Hepatocyte (in vitro differentiated cells): ENCODE measurements around the gene ADAM12. TPM values are rescaled to one million over a fixed set of nuclear protein-coding genes. Genes with fewer than 3 reads are reported as not detected.

Experiments
- DNase-seq: peaks from one replicate; pipeline ENCODE4 v3.0.0-alpha.2; 2016; ENCODE audit warnings: low spot score
- H2AFZ ChIP-seq: fragments of 200-600 bp; sonication (generic); 2 replicates; pipeline ENCODE4 v1.6.0; 2016; ENCODE audit warnings: antibody characterized with exemption, mild to moderate bottlenecking
- H3K27ac ChIP-seq: fragments of 200-600 bp; sonication (generic); 2 replicates; pipeline ENCODE4 v1.5.1; 2016; ENCODE audit warnings: mild to moderate bottlenecking
- H3K27me3 ChIP-seq: fragments of 200-600 bp; sonication (generic); 2 replicates; pipeline ENCODE4 v1.6.1; 2016
- H3K36me3 ChIP-seq: fragments of 200-600 bp; sonication (generic); replicated peaks from 2 replicates; pipeline ENCODE4 v1.5.1; 2016; ENCODE audit warnings: low read depth; ENCODE audit not compliant: insufficient read depth
- H3K4me1 ChIP-seq: fragments of 200-600 bp; sonication (generic); 2 replicates; pipeline ENCODE4 v1.5.1; 2016; ENCODE audit warnings: mild to moderate bottlenecking, moderate library complexity; ENCODE audit not compliant: insufficient read depth
- H3K4me2 ChIP-seq: fragments of 200-600 bp; sonication (generic); 2 replicates; pipeline ENCODE4 v1.6.0; 2016
- H3K4me3 ChIP-seq: fragments of 200-600 bp; sonication (generic); 2 replicates; pipeline ENCODE4 v1.5.1; 2016; ENCODE audit warnings: mild to moderate bottlenecking
- H3K79me2 ChIP-seq: fragments of 200-600 bp; sonication (generic); 2 replicates; pipeline ENCODE4 v1.6.0; 2017; ENCODE audit warnings: mild to moderate bottlenecking
- H3K9me2 ChIP-seq: fragments of 200-600 bp; sonication (generic); replicated peaks from 2 replicates; pipeline ENCODE4 v1.6.0; 2017; ENCODE audit warnings: mild to moderate bottlenecking; ENCODE audit not compliant: insufficient read depth
- H3K9me3 ChIP-seq: fragments of 200-600 bp; sonication (generic); 2 replicates; pipeline ENCODE4 v1.5.1; 2016; ENCODE audit warnings: low read depth, mild to moderate bottlenecking
- H4K20me1 ChIP-seq: fragments of 200-600 bp; sonication (generic); 2 replicates; pipeline ENCODE4 v1.6.0; 2016; ENCODE audit warnings: mild to moderate bottlenecking; ENCODE audit not compliant: insufficient read depth, poor library complexity, severe bottlenecking
- CTCF ChIP-seq: fragments of 200-600 bp; sonication (generic); IDR thresholded peaks from 2 replicates; pipeline ENCODE4 v1.5.1; 2016; ENCODE audit warnings: antibody characterized with exemption, mild to moderate bottlenecking; ENCODE audit not compliant: poor library complexity
- EZH2 ChIP-seq: fragments of 200-600 bp; sonication (generic); IDR thresholded peaks from 2 replicates; pipeline ENCODE4 v1.6.1; 2016; ENCODE audit warnings: antibody characterized with exemption, mild to moderate bottlenecking, borderline replicate concordance
- EZH2phosphoT487 ChIP-seq: fragments of 200-600 bp; sonication (generic); IDR thresholded peaks from one replicate; pipeline ENCODE4 v1.6.1; 2018; ENCODE audit warnings: antibody characterized with exemption, mild to moderate bottlenecking, low read depth, moderate library complexity; ENCODE audit not compliant: unreplicated experiment, severe bottlenecking
- WGBS: methylation state at CpG from one replicate; pipeline ENCODE4 v1.1.6; 2016; ENCODE audit warnings: low lambda C conversion rate; ENCODE audit errors: missing lambda C conversion rate; 5-methylcytosine and 5-hydroxymethylcytosine counted together
- polyA plus RNA-seq: library from polyadenylated mRNA; unstranded; fragments of >200 nt; fragmentation: Nextera tagmentation; extraction: Ambion mirVana; gene quantifications from 2 replicates; pipeline ENCODE4 v1.2.1, GENCODE V29; 2016
- total RNA-seq: library from RNA; depleted of rRNA; stranded (reverse); fragments of >200 nt; gene quantifications from 2 replicates; pipeline ENCODE4 v1.2.3, GENCODE V29; 2014

Gene ADAM12
- total and polyA plus RNA-seq, 2 experiments from 2014 or later, result 4.9 to 11.3 TPM

- TF ChIP-seq EZH2phosphoT487 (no peak), EZH2 (no peak), CTCF (no peak)
- Histone ChIP-seq H3K9me2 (no peaks in the 10 kb centered on the region), H3K9me3 (no peaks in the 10 kb centered on the region), H3K79me2 (no peaks in the 10 kb centered on the region), H3K27me3 (no peaks in the 10 kb centered on the region), H3K27ac (no peak overlapping the region), H2AFZ (no peak overlapping the region), H3K36me3 (no peaks in the 10 kb centered on the region), H3K4me3 (no peak overlapping the region), H3K4me1 (peaks cover 12% of the 10 kb centered on the region), H4K20me1 (no peaks in the 10 kb centered on the region), H3K4me2 (no peak overlapping the region)
- WGBS, result 90% methylated on average over 6 of the region's 6 CpGs
- DNase-seq, result no peak
Measured at GRCh38 chr10:126156503-126156902, 231.8 kb downstream of the ADAM12 start.

DNA sequence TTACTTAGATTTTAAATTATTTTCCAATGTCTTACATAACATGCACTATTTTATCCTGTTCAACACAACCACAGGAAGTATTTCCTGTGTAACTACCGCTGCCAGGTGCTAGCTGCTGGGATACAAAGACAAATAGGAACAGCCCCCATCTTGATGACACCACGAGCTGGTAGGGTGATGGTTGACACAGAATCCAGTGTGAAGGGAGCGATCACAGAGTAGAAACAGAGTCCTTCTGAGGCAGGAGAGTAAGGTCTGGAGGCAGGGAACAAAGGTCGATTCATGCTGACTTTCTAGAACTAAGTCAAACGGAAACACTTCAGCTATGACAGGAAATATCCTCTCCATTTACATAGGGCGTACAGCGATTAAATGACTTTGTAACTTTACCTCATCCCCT is 232.3 kb downstream of the ADAM12 start:
- Histone ChIP-seq H3K9me2 (no peaks in the 10 kb centered on the region), H3K27me3 (no peaks in the 10 kb centered on the region), H4K20me1 (no peaks in the 10 kb centered on the region), H3K4me1 (peaks cover 12% of the 10 kb centered on the region), H3K4me3 (no peak overlapping the region), H3K79me2 (no peaks in the 10 kb centered on the region), H2AFZ (no peak overlapping the region), H3K9me3 (no peaks in the 10 kb centered on the region), H3K36me3 (no peaks in the 10 kb centered on the region), H3K4me2 (no peak overlapping the region), H3K27ac (no peak overlapping the region)
- 71% methylated on average over 7 of the region's 7 CpGs for WGBS
- TF ChIP-seq EZH2phosphoT487 (no peak), EZH2 (no peak), CTCF (no peak)
- no peak for DNase-seq

- H3K27ac ChIP-seq, result no peak overlapping the region
- H3K27me3 ChIP-seq, result no peaks in the 10 kb centered on the region
- H3K79me2 ChIP-seq, result no peaks in the 10 kb centered on the region
- peaks cover 12% of the 10 kb centered on the region for H3K4me1 ChIP-seq
- H3K4me2 ChIP-seq, result no peak overlapping the region
- WGBS, result 70% methylated on average over 3 of the region's 3 CpGs
- H2AFZ ChIP-seq, result no peak overlapping the region
- no peak for DNase-seq
- H3K9me3 ChIP-seq, result no peaks in the 10 kb centered on the region
- H3K9me2 ChIP-seq, result no peaks in the 10 kb centered on the region
- no peaks in the 10 kb centered on the region for H3K36me3 ChIP-seq
- no peak overlapping the region for H3K4me3 ChIP-seq
- TF ChIP-seq CTCF, result no peak
- no peak for TF ChIP-seq EZH2phosphoT487
- TF ChIP-seq EZH2, result no peak
- H4K20me1 ChIP-seq, result no peaks in the 10 kb centered on the region
Measured at GRCh38 chr10:126155528-126155927, 232.7 kb downstream of the ADAM12 start.
